ENCODE measurements around the gene GDF2.

DNA sequence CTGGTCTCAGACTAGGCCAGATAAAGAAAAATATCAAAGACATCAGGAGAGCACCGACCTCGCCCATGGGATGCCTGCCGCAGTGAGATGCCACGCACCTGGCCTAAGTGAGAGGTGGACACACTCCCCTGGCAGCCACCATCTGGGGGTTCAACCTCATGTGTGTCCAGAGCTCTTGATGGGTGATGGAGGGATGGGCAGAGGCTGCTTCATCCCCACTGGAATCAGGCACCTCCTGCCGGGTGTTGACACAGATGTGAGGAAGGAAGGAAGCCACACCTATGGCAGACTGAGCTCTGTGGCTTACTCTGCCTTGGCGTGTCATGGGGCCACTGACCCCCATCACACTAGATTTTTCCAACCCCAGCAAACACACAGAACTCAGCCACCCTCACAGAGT lies 50.5 kb downstream of the GDF2 start:
- TF ChIP-seq, protein P1, sequence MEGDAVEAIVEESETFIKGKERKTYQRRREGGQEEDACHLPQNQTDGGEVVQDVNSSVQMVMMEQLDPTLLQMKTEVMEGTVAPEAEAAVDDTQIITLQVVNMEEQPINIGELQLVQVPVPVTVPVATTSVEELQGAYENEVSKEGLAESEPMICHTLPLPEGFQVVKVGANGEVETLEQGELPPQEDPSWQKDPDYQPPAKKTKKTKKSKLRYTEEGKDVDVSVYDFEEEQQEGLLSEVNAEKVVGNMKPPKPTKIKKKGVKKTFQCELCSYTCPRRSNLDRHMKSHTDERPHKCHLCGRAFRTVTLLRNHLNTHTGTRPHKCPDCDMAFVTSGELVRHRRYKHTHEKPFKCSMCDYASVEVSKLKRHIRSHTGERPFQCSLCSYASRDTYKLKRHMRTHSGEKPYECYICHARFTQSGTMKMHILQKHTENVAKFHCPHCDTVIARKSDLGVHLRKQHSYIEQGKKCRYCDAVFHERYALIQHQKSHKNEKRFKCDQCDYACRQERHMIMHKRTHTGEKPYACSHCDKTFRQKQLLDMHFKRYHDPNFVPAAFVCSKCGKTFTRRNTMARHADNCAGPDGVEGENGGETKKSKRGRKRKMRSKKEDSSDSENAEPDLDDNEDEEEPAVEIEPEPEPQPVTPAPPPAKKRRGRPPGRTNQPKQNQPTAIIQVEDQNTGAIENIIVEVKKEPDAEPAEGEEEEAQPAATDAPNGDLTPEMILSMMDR (IDR thresholded peaks at IDR 0.05), result no peak
- TF ChIP-seq POLR2AphosphoS5 (IDR thresholded peaks at IDR 0.05; ENCODE audit: insufficient read depth in 1 of 2, low read depth in 1 of 2), result no peak

All from vagina (tissue), 2 donors.